Activated naive CD4-positive, alpha-beta T cell treated with anti-CD3 and anti-CD28 coated beads for 36 hours (primary cell): ENCODE measurements around the gene RHBDL2. TPM values are rescaled to one million over a fixed set of nuclear protein-coding genes. Genes with fewer than 3 reads are reported as not detected.
"Not testable (repeated sequence)": the region's sequence is repeated elsewhere in the genome, so short reads cannot be mapped to it uniquely, and the experiment has no call there.

Experiments
- CTCF ChIA-PET: fragments of 350-600 bp; sonication (Branson Sonifier 250); formaldehyde crosslinking; loops from one replicate; lab custom pipeline; 2021; ENCODE audit warnings: antibody characterized with exemption; lab: Charles Lee
- DNase-seq: peaks from one replicate; pipeline ENCODE4 v3.0.0-alpha.2; 2020
- H3K27ac Mint-ChIP-seq: one replicate; pipeline ENCODE4 v1.8.0; 2021; ENCODE audit warnings: mild to moderate bottlenecking, mixed read lengths
- H3K27me3 Mint-ChIP-seq: one replicate; pipeline ENCODE4 v1.8.0; 2021; ENCODE audit warnings: low read depth, mixed read lengths
- H3K36me3 Mint-ChIP-seq: one replicate; pipeline ENCODE4 v1.8.0; 2021; ENCODE audit warnings: low read depth, mixed read lengths
- H3K4me1 Mint-ChIP-seq: one replicate; pipeline ENCODE4 v1.8.0; 2021; ENCODE audit warnings: low read depth, mixed read lengths
- H3K4me3 Mint-ChIP-seq: one replicate; pipeline ENCODE4 v1.8.0; 2021; ENCODE audit warnings: mild to moderate bottlenecking, moderate library complexity, mixed read lengths
- H3K9me3 Mint-ChIP-seq: one replicate; pipeline ENCODE4 v1.8.0; 2021; ENCODE audit warnings: mixed read lengths
- intact Hi-C: fragments of 100-400 bp; cut with micrococcal nuclease; formaldehyde crosslinking; loops from one replicate; pipeline ENCODE4 v1.15.1; 2023
- total RNA-seq, 2 experiments: library from RNA; stranded (reverse); gene quantifications; one replicate each; pipeline ENCODE4 v1.2.3, GENCODE V29; 2021

Gene RHBDL2
- total RNA-seq, 2 experiments from 2014 or later: not detected

- H3K27me3 Mint-ChIP-seq, H3K4me3 Mint-ChIP-seq, intact Hi-C loops, H3K9me3 Mint-ChIP-seq, H3K27ac Mint-ChIP-seq, H3K4me1 Mint-ChIP-seq, H3K36me3 Mint-ChIP-seq, DNase-seq: not testable (repeated sequence)
- CTCF ChIA-PET: interaction anchor here (1.5 to 2.2 kb wide), 3 partner anchors 17 to 810 kb away, joined by 4 to 6 read pairs (median 6); no protein-coding TSS in a partner anchor
Measured at GRCh38 chr1:38836316-38836715, 105.3 kb downstream of the RHBDL2 start.

Other genes starting within 250 kb of the RHBDL2 start
- gene RRAGC, start 82.1 kb downstream of the RHBDL2 start, total RNA-seq: 10 to 100 TPM; 22.3 to 23.3 TPM
- gene MYCBP, start 68.5 kb downstream of the RHBDL2 start, total RNA-seq: 10 to 100 TPM; 54.6 to 58.0 TPM
- not detected for gene GJA9, start 60.2 kb downstream of the RHBDL2 start, total RNA-seq
- gene AKIRIN1, start 49.4 kb upstream of the RHBDL2 start, total RNA-seq: 10 to 100 TPM; 58.1 to 58.5 TPM
- gene NDUFS5, start 84.5 kb upstream of the RHBDL2 start, total RNA-seq: 100 to 1,000 TPM; 226 TPM